HG02943 (cell line): Measurements from ENCODE around the gene ATAD2B.

ENCODE experiments used
- ATAC-seq: cut with Tn5 transposase; IDR thresholded peaks from one replicate; pipeline ENCODE4 v1.9.1; 2021; ENCODE audit warnings: mild to moderate bottlenecking, low read depth, moderate library complexity; ENCODE audit not compliant: unreplicated experiment

ATAD2B gene

DNA sequence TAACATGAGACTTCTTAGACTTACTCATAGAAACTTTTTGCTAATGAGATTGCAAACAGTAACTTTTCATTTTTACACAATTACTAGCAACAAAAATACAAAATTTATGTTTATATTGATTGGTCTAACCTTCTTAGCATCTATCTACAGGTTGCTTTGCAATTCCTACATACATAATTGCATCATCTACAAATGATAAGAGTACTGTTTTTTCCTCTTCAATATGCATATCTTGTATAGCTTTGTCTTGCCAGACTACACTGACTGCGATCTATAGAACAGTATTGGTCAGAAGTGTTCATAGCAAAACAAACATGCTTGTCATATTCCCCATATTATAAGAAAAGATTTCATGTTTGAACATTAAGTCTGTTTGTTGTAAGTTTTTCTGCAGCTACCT, 87.9 kb downstream of the ATAD2B start:
- no peak for ATAC-seq

DNA sequence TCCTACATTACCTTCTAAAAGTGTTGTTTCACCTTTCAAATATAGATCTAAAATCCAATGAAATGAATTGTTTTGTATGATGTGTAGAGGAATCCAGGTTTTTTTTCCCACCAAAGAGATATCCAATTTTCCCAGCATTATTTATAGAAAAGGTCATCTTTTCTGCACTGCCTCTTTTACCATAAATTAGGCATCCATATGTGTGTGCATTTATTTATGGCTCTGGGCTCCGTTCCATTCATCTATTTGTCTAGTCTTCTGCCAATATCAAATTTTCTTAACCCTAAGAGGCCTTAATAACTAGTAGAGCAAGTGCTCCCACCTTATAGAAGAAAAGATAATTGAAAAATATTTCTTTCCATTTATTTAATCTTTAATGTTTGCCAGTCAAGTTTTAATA, 88.3 kb downstream of the ATAD2B start:
- ATAC-seq, result no peak

DNA sequence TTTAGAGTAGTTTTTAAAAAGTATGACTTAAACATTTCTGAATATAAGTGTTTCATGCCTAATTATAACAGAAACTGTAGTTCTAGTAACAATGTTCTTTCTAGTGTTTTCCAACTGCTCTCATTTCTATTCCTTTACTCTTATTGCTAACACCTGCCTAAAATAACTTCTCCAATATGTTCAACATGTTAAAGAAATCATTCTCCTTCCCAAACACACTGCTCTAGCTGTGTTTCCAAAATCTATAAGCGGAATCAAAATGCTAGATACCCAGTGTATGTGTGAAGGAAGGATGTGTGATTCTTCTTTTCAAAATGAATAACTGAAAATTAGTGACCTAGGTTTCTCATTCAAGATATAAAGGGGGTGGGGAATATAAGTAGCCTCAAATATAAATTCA, 89.1 kb downstream of the ATAD2B start:
- no peak for ATAC-seq

DNA sequence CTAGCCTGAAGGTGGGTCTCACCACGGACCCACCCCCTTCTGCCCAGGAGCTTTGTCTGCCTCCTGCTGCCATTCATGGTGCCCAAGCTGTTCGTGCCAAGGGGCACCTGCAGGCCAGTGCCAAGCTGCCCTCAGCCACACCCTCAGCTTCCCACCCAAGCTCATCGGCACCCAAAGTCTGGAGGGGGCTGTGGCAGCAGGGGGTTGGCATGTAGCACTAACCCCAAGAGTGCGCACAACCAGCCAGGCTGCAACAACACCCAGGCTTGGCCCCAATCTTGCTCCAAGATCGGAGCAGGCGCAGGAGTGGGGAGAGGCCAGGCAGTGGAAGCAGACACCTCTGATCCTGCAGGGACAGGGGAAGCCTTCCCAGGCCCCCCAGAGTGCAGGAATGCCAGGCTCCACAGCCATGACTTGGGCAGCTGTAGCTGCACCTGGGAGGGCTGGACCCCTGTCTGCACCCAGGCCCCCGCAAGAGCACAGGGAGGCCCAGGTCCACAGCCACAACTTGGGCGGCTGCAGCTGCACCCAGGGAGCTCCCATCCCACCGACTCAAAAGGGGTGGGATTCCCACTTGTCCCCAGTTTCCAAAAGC, 89.9 kb downstream of the ATAD2B start:
- no peak for ATAC-seq

DNA sequence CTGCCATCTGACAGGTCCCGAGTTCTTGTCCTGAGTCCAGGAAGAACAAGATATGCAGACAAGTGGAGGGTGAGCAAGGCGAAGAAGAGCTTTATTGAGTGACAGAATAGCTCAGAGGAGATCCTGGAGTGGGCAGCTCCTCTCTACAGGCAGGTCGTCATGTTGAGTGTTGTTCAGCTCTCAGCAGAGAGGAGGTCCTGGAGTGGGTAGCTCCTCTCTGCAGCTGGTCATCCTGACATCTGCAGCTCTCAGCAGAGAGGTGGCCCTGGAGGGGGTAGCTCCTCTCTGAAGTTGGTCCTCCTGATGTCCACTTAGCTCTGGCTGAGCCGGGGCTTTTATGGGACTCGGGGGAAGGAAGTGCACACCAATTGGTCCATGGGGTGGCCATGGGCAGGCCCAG, 90.4 kb downstream of the ATAD2B start:
- no peak for ATAC-seq

DNA sequence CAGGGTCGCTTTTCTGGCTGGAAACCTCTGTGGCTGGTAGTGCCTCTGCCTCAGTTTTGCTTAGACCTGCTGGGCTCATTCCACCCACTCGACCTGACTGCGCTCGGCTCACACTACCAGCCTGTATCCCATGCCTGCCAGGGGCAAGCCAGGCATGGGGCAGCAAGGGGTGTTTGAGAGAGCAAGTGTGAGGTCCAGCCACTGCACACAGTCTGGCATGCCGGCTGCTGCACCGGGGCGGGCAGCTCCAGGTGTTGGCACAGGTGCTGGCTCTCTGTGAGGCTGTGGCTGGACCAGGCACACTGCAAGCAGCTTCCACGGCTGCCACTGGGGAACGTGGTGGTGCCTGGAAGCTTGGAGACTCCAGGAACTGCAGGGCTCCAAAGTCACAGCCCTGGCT, 90.9 kb downstream of the ATAD2B start:
- no peak for ATAC-seq

DNA sequence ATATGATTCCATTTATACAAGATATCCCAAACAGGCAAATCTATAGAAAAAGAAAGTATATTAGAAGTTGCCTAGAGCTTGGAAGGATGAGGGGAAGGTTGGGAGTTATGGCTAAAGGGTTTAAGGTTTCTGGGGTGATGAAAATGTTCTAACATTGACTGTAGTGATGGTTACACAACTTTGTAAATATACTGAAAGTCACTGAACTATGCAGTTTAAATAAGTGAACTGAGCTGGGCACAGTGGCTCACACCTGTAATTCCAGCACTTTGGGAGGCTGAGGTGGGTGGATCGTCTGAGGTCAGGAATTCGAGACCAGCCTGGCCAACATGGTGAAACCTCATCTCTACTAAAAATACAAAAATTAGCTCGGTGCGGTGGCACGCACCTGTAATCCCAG, 91.5 kb downstream of the ATAD2B start:
- no peak for ATAC-seq

DNA sequence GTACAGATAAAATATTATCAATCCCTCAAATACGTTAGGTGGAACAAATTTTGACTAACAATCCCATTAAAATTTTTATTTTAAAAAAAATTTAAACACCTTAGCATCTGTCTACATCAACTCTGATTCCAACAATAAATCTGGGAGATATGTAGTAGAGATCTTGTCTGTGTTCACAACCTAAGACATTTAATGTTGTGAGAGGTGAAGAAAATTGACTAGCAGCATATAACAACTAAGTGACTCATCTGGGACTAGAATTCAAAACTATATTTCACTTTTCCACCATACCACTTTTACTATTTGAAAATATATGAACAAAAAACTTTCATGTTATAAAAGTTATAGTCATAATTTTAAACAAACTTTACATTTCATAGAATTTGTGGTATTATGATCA, 97.9 kb downstream of the ATAD2B start:
- no peak for ATAC-seq

DNA sequence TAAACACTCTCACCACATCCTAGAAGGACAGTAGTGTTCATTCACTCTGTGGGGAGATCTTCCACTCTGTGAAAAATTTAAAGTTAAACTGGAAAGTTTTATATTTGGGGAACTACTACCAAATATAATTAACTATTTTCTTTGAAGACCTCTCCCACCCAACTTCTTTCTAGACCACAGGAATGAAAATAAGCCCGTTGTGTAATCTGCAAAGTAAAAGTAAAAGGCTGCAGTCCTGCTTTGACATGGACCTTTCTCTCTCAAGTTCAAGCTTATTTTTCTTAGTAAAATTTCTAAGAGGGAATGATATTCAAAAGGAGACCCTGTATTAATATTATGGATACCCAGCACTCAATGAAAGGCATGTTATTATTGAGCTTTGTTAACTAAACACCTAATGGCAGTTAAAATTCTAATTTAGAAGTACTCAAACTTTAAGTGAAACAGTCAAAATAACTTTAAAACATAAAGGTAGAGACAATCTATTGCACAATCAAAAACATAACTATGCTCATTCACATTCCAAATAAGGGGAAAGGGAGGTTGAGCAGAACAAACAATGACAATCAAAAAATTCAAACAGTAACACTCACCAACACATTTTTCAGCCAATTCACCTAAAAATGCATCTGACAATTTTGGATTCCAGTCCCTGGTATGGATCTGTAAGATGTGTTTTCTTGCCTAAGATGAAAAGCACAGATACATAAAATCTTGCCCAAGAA, 98.5 kb downstream of the ATAD2B start:
- no peak for ATAC-seq

DNA sequence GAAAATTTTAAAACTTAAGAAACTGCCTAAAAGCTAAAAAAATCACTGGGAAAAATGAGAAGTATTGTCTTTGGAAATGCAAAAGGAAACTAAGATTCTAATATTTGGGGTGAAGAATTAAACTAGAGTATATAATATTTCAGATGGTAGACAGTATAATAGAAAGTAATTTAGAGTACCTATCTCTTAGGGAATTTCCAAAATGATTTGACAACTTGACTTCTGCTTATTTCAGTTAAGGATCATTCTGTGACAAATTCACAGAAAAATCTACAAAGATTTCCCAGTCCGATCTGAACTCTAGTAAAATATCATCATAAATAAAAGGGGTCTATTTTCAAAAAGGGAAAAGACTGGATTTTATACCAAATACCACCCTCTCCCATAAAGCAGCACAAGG, 99.6 kb downstream of the ATAD2B start:
- ATAC-seq, result no peak

DNA sequence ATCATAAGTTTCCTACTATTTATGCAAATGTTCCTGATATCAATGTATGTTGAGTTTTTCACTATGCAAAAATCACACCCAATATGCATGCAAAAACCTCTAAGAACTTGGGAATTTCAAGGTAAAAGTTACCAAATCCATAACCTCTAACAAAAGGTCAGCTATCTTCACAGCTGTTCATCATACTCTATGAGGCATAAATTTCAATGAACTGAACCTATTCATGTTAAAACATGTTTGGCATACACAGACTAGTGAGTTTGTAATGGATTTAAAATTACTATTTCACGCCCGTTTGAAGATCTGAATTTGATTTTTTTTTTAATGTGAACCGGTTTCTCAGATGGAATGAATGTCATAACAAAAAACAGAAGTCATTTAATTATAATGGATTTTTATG, 100.2 kb downstream of the ATAD2B start:
- ATAC-seq, result no peak

DNA sequence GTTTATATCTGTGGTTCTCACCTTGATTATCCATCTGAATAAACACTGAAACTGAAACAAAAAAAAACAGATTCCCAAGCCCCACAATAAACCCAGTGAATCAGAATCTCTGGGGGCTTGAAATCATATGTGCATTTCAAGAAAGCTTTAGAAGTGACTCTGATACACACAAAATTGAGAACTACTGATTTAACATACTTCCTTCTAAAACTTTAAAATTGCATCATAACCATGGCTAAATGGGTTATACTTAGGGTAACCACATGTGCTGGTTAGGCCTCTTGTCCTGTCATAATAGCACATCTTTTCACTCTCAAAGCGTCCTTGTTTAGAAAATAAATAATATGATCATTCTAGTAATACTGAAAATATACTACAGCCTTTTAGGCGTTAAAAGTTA, 100.9 kb downstream of the ATAD2B start:
- ATAC-seq, result no peak

DNA sequence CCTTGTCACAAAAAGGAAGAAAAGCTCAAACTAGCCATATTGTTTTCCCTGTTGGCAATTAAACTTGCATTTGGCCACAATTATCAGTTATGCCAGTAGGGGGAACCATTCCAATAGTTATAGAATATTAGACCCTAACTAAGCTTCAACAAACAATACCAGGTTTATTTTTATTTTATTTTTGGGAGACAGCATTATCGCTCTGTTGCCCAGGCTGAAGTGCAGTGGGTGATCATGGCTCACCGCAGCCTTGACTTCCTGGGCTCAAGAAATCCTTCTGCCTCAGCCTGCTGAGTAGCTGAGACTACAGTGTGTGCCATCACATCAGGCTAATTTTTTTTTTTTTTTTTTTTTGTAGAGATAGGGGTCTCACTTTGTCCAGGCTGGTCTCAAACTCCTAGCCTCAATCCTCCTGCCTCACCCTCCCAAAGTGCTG, 102.1 kb downstream of the ATAD2B start:
- no peak for ATAC-seq

DNA sequence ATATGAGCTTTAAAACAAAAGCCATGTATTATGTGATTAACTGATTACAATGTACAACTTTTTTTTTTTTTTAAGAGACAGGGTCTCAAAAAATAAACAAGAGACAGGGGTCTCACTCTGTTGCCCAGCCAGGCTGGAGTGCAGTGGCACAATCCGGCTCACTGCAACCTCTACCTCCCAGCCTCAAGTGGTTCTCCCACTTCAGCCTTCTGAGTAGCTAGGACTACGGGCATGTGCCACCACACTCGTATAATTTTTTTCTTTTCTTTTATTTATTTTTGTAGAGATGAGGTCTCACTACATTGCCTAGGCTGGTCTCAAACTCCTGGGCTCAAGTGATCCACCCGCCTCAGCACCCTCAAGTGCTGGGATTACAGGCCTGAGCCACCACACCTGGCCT, 103.1 kb downstream of the ATAD2B start:
- ATAC-seq, result no peak

DNA sequence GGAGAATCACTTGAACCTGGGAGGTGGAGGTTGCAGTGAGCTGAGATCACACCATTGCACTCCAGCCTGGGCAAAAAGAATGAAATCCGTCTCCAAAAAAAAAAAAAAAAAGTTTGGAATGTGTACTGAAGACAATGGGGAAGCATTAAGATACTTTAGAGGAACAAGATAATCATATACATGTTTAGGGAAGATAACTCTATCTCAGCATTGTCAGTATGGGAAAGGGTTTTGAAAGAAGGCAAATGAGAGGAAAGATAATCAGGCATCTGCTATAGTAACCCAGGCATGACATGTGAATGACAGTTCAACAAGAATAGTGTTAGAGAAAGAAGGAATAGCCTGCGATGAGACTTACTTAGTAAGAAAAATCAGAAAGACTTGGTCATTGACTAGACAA, 112.0 kb downstream of the ATAD2B start:
- no peak for ATAC-seq

DNA sequence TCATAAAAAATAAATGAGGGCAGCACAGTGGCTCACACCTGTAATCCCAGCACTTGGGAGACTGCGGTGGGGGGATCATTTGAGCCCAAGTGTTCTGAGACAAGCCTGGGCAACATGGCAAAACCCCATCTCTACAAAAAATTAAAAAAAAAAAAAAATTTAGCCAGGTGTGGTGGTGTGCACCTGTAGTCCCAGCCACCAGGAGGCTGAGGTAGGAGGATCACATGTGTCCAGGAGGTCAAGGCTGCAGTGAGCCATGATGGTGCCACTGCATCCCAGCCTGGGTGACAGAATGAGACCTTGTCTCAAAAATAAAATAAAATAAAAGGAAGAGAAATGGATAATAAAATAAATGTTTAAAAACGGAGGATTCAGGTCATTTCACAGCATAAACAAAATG, 113.5 kb downstream of the ATAD2B start:
- ATAC-seq, result no peak

DNA sequence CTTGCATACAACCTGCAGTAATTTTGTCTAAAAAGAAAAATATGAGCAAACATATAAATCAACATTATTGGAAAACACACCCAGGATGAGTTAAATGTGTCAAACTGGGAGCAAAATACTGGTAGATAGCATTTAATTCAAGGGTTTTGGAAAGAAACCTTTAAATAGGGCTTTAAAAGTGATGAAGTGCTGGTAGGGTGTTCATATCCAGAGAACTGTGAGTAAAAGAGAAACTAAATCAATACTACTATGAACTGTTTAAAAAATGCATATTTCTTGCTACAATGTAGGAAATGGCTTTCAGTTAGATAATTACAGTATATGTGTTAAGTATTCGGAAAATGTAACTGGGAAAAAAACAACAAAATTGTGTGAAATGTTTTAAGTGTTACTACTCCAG, 117.8 kb downstream of the ATAD2B start:
- no peak for ATAC-seq

DNA sequence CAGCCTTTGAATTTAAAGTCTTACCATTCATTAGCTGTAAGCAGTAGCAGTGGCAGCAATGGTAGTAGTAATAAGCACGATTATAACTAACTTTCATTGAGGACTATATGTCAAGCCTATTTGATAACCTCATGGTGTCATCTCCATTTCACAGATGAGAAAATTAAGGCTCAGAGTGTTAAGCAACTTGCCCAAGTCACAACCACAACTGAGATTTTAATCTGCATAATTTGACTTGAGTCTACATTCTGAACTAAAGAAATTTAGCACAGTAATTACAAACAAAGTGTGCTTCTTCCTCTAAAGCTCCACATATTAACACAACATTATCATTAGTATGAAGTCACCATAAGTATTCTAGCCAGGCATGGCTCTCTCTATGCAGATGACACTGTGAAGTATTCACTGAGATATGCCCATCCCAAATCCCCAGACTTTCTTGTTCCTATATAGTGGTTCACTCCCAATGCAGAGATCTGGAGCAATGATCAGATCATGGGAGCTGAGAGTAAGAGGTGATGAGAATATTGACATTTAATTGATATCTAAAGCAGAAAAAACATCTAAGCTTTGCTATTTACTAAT, 120.2 kb downstream of the ATAD2B start:
- ATAC-seq, result no peak

DNA sequence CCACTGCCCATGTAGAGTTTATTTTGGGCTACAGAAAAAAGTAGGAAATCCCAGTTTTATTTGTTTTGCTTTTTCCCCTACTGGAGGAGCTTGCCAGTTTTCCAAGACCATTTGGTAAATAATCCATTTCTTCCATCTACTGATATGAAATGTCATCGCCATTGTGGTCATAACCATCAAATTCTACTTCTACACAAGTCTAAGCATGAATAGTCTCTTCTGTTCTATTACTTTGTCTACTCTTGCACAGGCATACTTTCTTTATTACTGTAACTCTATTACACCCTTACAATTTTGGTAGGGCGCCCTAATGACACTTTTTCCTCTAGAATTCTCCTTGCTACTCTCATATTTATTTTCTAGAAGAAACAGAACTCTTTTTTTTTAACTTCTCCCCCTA, 120.7 kb downstream of the ATAD2B start:
- no peak for ATAC-seq

DNA sequence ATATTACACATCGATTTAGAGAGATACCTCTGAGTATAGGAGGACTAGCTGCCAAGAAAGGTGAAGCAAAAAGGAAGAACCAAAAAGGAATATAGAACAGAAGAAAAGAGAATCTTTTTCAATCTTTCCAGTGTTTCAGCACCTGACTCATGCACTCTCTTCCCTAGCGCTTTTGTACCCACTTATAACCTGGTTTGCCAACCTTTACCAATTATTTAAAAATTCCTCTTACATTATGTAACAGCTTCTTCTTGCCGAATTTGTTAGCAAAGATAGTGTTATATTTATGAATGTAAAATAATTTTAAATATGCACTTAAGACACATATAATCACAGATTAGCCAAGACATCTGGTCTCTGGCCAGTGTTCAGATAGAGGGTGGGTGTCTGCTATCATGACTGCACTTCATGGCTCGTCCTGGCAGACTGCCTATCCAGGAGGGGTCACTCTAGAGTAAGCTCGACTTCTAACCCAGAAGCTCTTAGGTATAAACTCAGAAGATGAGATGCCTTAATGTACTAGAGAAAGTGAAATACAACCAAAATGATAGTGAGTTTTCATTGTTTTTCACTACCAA, 122.9 kb downstream of the ATAD2B start:
- ATAC-seq, result no peak

DNA sequence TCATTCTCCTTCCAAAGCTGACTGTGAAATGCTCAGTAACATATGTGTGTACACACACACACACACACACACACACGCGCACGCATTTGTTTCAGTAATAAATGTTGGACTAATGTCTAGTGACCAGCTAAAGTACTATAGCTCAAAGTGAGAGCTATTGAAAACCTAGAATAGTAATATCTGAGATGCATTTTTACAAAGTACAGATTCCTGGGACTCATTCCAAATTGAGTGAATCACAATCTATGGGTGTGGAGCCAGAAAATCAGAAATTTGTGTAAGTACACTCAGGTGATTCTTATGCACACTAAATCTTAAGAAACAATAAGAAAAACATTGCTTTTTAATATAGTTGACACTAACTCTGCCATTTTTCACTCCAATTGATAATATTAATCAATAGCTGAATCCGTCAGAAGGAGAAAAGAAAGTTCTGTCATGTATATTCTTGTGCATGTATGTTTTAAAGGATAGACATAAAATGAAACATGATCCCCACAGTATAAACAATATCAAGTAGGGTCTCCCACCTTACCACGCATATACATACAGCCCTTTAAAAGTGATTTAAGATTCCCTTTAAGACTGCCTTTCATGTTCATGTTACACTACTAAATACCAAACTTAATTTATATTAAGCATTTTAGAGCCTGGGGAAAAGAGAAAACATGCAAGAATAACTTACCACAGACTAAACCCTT, 123.5 kb downstream of the ATAD2B start:
- ATAC-seq, result no peak
